Activated T-cell treated with anti-CD3 and anti-CD28 coated beads for 48 hours (primary cell): ENCODE results near the gene NT5C2.
"Not testable (repeated sequence)": the region's sequence is repeated elsewhere in the genome, so short reads cannot be mapped to it uniquely, and the experiment has no call there.

ENCODE experiments used
- DNase-seq: peaks from one replicate; pipeline ENCODE4 v3.0.0-alpha.2; 2020; ENCODE audit warnings: low read depth

NT5C2 gene

GRCh38 chr10:103193107-103193819 lies at the start of gene NT5C2:
Gene NT5C2, minus strand, starts transcription at chr10:103193272. Its CDS starts 18,314 bp downstream, at chr10:103174958.
- DNase-seq = peak; percentile 80

GRCh38 chr10:103241262-103242011 lies 48.4 kb upstream of the NT5C2 start:
- no peak for DNase-seq

GRCh38 chr10:103238506-103239252 lies 45.6 kb upstream of the NT5C2 start:
- DNase-seq = no peak

- DNase-seq = no peak
These were observed 42.7 kb upstream of the NT5C2 start for GRCh38 chr10:103235775-103236174.

DNA sequence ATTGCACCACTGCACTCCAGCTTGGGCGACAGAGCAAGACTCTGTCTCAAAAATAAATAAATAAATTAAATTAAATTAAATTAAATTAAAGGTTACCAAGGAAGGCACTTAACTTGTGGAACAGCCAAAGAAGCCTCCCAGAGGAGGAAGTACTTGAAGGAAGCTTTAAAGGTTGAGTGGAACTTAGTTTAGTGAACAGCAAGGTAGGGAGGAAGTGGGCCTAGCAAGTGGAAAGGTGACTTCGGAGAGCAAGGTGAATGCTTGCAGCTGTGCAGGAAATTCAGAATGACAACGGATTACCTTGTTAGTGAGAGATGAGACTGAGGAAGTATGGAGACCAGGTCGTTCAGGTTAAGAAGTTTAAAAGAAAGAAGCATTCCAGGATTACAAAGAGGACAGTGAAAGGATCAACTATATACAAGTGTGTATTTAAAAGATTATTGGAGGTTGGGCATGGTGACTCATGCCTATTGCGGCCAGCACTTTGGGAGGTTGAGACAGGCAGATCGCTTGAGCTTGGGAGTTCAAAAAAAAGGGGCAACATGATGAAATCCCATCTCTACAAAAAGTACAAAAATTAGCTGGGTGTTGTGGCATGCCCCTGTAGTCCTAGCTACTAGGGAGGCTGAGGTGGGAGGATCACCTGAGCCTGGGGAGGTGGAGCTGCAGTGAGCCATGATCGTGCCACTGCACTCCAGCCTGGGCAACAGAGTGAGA lies 39.9 kb upstream of the NT5C2 start:
- no peak for DNase-seq

- no peak for DNase-seq
These were observed 39.1 kb upstream of the NT5C2 start for GRCh38 chr10:103232131-103232673.

- DNase-seq = no peak
These were observed 38.0 kb upstream of the NT5C2 start for GRCh38 chr10:103231047-103231551.

GRCh38 chr10:103227416-103227815 lies 34.3 kb upstream of the NT5C2 start:
- DNase-seq = no peak

DNA sequence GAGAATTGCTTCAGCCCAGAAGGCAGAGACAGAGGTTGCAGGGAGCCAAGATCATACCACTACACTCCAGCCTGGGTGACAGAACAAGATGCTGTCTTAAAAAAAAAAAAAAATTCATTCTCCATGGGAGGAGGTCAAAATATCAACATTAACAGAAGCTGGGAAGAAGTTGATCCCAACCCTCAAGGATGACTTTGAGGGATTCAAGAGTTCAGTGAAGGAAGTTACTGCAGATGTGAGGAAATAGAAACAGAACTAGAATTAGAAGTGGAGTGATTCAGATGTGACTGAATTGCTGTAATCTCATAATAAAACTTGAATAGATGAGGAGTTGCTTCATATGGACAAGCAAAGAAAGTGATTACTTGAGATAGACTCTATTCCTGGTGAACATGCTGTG lies 32.9 kb upstream of the NT5C2 start:
- DNase-seq = no peak

DNA sequence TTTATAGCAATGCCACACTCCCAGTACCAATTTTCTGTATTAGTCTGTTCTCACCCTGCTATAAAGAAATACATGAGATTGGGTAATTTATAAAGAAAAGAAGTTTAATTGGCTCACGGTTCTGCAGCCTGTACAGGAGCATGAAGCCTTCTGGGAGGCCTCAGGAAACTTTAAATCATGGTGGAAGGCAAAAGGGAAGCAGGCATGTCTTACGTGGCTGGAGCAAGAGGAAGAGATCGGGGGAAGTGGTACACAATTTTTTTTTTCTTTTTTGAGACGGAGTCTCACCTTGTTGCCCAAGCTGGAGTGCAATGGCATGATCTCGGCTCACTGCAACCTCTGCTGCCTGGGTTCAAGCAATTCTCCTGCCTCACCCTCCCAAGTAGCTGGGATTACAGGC lies 31.6 kb upstream of the NT5C2 start:
- DNase-seq = not testable (repeated sequence)

DNA sequence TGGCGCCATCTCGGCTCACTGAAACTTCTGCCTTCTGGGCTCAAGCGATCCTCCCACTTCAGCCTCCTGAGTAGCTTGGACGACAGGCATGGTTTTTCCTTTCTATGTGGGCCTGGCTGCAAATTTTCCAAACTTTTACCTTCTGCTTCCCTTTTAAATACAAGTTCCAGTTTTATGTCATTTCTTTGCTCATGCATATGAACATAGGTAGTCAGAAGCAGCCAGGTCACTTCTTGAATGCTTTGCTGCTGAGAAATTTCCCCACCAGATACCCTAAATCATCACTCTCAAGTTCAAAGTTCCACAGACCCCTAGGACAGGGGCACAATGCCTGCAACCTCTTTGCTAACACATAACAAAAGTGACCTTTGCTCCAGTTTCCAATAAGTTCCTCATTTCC lies 31.1 kb upstream of the NT5C2 start:
- no peak for DNase-seq

DNA sequence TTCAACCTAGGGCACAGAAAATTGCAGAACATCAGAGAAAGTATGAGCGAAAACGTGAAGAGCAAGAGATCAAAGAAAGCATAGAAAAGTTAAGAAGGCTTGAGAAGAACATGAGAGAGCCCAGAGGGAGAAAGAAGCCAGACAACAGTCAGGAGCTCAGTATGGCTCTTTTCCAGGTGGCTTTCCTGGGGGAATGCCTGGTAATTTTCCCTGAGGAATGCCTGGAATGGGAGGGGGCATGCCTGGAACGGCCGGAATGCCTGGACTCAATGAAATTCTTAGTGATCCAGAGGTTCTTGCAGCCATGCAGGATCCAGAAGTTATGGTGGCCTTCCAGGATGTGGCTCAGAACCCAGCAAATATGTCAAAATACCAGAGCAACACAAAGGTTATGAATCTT lies 23.3 kb upstream of the NT5C2 start:
- DNase-seq = not testable (repeated sequence)

- no peak for DNase-seq
These were observed 22.5 kb upstream of the NT5C2 start for GRCh38 chr10:103215601-103216000.

DNA sequence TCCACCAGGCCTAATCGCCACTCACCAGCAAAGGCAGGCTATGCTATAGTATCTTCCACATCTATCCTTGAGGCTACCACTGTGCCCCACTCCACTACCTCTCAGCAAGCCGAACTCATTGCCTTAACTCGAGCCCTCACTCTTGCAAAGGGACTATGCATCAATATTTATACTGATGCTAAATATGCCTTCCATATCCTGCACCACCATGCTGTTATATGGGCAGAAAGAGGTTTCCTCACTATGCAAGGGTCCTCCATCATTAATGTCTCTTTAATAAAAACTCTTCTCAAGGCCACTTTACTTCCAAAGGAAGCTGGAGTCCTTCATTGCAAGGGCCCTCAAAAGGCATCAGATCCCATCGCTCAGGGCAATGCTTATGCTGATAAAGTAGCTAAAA lies 17.2 kb upstream of the NT5C2 start:
- not testable (repeated sequence) for DNase-seq

DNA sequence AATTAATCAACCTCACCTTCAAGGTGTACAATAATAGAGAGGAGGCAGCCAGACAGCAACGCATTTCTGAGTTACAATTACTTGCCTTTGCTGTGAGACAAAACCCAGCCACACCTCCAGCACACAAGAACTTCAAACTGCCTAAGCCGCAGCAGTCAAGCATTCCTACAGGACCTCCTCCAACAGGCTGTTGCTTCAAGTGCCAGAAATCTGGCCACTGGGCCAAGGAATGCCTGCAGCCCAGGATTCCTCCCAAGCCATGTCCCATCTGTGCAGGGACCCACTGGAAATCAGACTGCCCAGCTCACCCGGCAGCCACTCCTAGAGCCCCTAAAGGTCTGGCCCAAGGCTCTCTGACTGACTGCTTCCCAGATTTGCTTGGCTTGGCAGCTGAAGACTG lies 14.6 kb upstream of the NT5C2 start:
- not testable (repeated sequence) for DNase-seq

GRCh38 chr10:103207141-103207540 lies 14.1 kb upstream of the NT5C2 start:
- DNase-seq = no peak

DNA sequence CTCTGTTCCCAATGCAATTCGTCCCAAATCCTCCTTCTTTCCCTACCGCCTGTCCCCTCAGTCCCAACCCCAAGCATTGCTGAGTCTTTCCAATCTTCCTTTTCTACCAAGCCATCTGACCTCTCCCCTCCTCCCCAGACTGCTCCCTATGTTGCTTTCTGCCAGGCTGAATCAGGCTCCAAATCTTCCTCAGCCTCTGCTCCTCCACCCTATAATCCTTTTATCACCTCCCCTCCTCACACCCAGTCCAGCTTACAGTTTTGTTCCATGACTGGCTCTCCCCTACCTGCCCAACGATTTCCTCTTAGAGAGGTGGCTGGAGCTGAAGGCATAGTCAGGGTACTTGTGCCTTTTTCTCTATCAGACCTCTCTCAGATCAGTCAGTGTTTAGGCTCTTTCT lies 13.6 kb upstream of the NT5C2 start:
- not testable (repeated sequence) for DNase-seq

GRCh38 chr10:103205401-103205800 lies 12.3 kb upstream of the NT5C2 start:
- DNase-seq = not testable (repeated sequence)

- no peak for DNase-seq
These were observed 11.5 kb upstream of the NT5C2 start for GRCh38 chr10:103204353-103205255.

GRCh38 chr10:103203466-103203865 lies 10.4 kb upstream of the NT5C2 start:
- DNase-seq = no peak

DNA sequence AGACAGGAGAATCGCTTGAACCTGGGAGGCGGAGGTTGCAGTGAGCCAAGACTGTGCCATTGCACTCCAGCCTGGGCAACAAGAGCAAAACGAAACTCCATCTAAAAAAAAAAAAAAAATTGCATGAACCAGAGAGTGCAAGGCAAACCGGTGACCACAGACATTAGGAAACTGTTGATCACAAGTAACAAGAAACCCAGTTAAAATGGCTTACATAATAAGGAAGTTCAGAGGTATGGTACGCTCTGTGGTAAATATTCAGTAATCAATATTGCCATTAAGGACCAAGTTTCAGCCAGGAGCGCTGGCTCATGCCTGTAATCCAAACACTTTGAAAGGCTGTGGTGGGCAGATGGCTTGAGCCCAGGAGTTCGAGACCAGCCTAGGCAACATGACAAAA lies 9.2 kb upstream of the NT5C2 start:
- no peak for DNase-seq
